Measurements from ENCODE around the gene SMIM28. TPM values are rescaled to one million over a fixed set of nuclear protein-coding genes. Genes with fewer than 3 reads are reported as not detected.
"Not testable (repeated sequence)": the region's sequence is repeated elsewhere in the genome, so short reads cannot be mapped to it uniquely, and the experiment has no call there.

Gene SMIM28
- total RNA-seq, 2 experiments from 2014 or later: not detected

GRCh38 chr6:138349891-138350290, 27.8 kb upstream of the SMIM28 start:
- H3K4me3 Mint-ChIP-seq: no peak overlapping the region
- peaks cover 8% of the 10 kb centered on the region for H3K27me3 Mint-ChIP-seq
- H3K27ac Mint-ChIP-seq: no peak overlapping the region
- peaks cover 2% of the 10 kb centered on the region for H3K4me1 Mint-ChIP-seq
- H3K36me3 Mint-ChIP-seq: no peaks in the 10 kb centered on the region
- H3K9me3 Mint-ChIP-seq: no peaks in the 10 kb centered on the region
- no peak for DNase-seq

DNA sequence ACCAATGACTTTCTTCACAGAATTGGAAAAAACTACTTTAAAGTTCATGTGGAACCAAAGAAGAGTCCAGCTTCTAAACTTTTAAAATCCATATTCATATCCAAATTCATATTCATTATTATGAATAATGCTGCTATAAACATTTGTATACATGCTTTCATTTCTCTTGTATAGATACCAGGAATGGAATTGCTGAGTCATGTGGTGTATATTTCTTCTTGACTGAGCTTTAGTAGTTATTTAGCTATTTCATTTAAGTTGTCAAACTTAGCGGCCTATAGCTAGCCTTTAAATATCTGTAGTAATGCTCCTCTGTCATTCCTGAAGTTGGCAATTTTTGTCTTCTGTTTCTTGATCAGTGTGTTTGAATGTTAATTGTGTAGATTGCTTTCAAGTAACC, 19.8 kb upstream of the SMIM28 start:
- H3K4me3 Mint-ChIP-seq: no peak overlapping the region
- no peak overlapping the region for H3K27ac Mint-ChIP-seq
- no peak for DNase-seq
- H3K4me1 Mint-ChIP-seq: no peaks in the 10 kb centered on the region
- peaks cover 3% of the 10 kb centered on the region for H3K27me3 Mint-ChIP-seq
- H3K36me3 Mint-ChIP-seq: no peaks in the 10 kb centered on the region
- no peaks in the 10 kb centered on the region for H3K9me3 Mint-ChIP-seq

- H3K27ac Mint-ChIP-seq, H3K9me3 Mint-ChIP-seq, DNase-seq, H3K4me3 Mint-ChIP-seq, H3K4me1 Mint-ChIP-seq, H3K36me3 Mint-ChIP-seq: not testable (repeated sequence)
- peaks cover 25% of the 10 kb centered on the region for H3K27me3 Mint-ChIP-seq
Observed at GRCh38 chr6:138368684-138369083, 9.0 kb upstream of the SMIM28 start.

- Mint-ChIP-seq H3K9me3 (peaks cover 4% of the 10 kb centered on the region), H3K4me3 (no peak overlapping the region), H3K4me1 (no peaks in the 10 kb centered on the region), H3K36me3 (no peaks in the 10 kb centered on the region), H3K27me3 (peaks cover 17% of the 10 kb centered on the region), H3K27ac (no peak overlapping the region)
- DNase-seq: no peak
Observed at GRCh38 chr6:138370631-138371451, 6.9 kb upstream of the SMIM28 start.

DNA sequence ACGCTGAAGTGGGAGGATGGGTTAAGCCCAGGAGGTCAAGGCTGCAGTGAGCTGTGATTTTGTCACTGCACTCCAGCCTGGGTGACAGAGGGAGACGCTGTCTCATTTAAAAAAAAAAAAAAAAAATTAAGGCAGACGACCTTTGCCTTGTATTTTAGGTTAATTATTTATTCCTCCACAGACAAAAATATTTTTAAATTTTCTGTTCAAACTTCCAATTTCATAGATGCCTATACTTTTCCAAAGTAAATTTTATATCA, 6.3 kb upstream of the SMIM28 start:
- Mint-ChIP-seq H3K36me3 (no peaks in the 10 kb centered on the region), H3K4me1 (no peaks in the 10 kb centered on the region), H3K9me3 (peaks cover 4% of the 10 kb centered on the region), H3K27me3 (peaks cover 14% of the 10 kb centered on the region), H3K4me3 (no peak overlapping the region), H3K27ac (no peak overlapping the region)
- no peak for DNase-seq

GRCh38 chr6:138371720-138372119, 6.0 kb upstream of the SMIM28 start:
- Mint-ChIP-seq H3K27ac (no peak overlapping the region), H3K9me3 (peaks cover 4% of the 10 kb centered on the region), H3K4me1 (no peaks in the 10 kb centered on the region), H3K4me3 (no peak overlapping the region), H3K36me3 (no peaks in the 10 kb centered on the region), H3K27me3 (peaks cover 13% of the 10 kb centered on the region)
- no peak for DNase-seq

- Mint-ChIP-seq H3K36me3 (no peaks in the 10 kb centered on the region), H3K9me3 (no peaks in the 10 kb centered on the region), H3K4me3 (no peak overlapping the region), H3K4me1 (no peaks in the 10 kb centered on the region), H3K27me3 (peaks cover 5% of the 10 kb centered on the region), H3K27ac (no peak overlapping the region)
- DNase-seq: no peak
Observed at GRCh38 chr6:138372711-138373463, 4.8 kb upstream of the SMIM28 start.

- Mint-ChIP-seq H3K36me3 (no peaks in the 10 kb centered on the region), H3K9me3 (no peaks in the 10 kb centered on the region), H3K4me3 (no peak overlapping the region), H3K4me1 (no peaks in the 10 kb centered on the region), H3K27me3 (no peaks in the 10 kb centered on the region), H3K27ac (no peak overlapping the region)
- DNase-seq: no peak
Observed at GRCh38 chr6:138374230-138374629, 3.5 kb upstream of the SMIM28 start.

DNA sequence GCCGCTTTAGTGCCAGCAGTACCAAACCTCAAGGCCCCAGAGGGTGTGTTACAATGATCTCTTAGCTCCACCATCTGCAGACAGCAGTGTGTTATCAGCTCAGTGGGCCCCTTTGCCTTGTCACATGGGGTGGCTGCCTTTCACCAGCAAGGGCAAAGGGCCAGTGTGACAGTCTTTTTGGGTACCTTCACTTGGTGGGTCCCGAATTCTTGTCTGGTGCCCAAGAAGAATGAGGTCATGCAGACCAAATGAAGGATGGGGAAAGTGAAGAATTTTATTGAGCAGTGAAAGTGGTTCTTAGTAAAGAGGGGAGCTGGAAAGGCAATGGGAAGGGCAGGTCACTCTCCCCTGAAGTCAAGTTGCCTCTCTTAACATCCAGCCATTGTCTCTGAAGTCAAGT, 2.9 kb upstream of the SMIM28 start:
- no peak overlapping the region for H3K27ac Mint-ChIP-seq

GRCh38 chr6:138377042-138377441, 663 bp upstream of the SMIM28 start:
- H3K9me3 Mint-ChIP-seq: no peaks in the 10 kb centered on the region
- H3K27ac Mint-ChIP-seq: no peak overlapping the region
- no peaks in the 10 kb centered on the region for H3K27me3 Mint-ChIP-seq
- H3K36me3 Mint-ChIP-seq: no peaks in the 10 kb centered on the region
- no peak overlapping the region for H3K4me3 Mint-ChIP-seq
- no peaks in the 10 kb centered on the region for H3K4me1 Mint-ChIP-seq
- no peak for DNase-seq

More for the DNA sequence above, 2.9 kb upstream of the SMIM28 start:
- Mint-ChIP-seq H3K27me3 (no peaks in the 10 kb centered on the region), H3K36me3 (no peaks in the 10 kb centered on the region), H3K9me3 (no peaks in the 10 kb centered on the region), H3K4me3 (no peak overlapping the region), H3K4me1 (no peaks in the 10 kb centered on the region)
- DNase-seq: no peak

GRCh38 chr6:138378463-138378862, 758 bp downstream of the SMIM28 start:
- H3K27me3 Mint-ChIP-seq: no peaks in the 10 kb centered on the region

GRCh38 chr6:138382498-138383265, 5.0 kb downstream of the SMIM28 start:
- no peak for DNase-seq
- H3K4me1 Mint-ChIP-seq: no peaks in the 10 kb centered on the region
- no peaks in the 10 kb centered on the region for H3K36me3 Mint-ChIP-seq
- H3K9me3 Mint-ChIP-seq: no peaks in the 10 kb centered on the region
- no peak overlapping the region for H3K4me3 Mint-ChIP-seq
- no peak overlapping the region for H3K27ac Mint-ChIP-seq
- no peaks in the 10 kb centered on the region for H3K27me3 Mint-ChIP-seq

More at GRCh38 chr6:138378463-138378862, 758 bp downstream of the SMIM28 start:
- H3K9me3 Mint-ChIP-seq: no peaks in the 10 kb centered on the region
- H3K27ac Mint-ChIP-seq: no peak overlapping the region
- no peak for DNase-seq
- no peak overlapping the region for H3K4me3 Mint-ChIP-seq
- H3K36me3 Mint-ChIP-seq: no peaks in the 10 kb centered on the region
- H3K4me1 Mint-ChIP-seq: no peaks in the 10 kb centered on the region

DNA sequence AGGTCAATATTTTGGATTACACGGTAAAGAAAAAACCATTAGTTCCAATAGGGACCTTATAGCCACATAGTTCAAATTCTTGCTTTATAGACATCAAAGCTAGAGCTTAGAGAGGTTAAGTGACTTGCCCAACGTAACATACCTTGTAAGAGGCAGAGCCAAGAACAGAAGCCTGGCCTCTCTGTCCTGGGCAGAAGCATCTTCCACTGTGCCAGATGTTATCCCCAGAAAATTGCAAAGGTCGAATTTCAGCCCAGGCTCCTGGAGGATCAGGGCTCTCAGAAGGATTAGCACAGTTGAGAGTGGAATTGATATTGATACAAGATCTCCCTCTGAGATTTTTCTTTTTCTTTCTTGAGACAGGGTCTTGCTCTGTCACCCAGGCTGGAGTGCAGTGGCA, 6.1 kb downstream of the SMIM28 start:
- Mint-ChIP-seq H3K36me3 (no peaks in the 10 kb centered on the region), H3K4me1 (no peaks in the 10 kb centered on the region), H3K27ac (no peak overlapping the region), H3K27me3 (peaks cover 2% of the 10 kb centered on the region), H3K4me3 (no peak overlapping the region), H3K9me3 (no peaks in the 10 kb centered on the region)
- DNase-seq: no peak

- Mint-ChIP-seq H3K9me3 (no peaks in the 10 kb centered on the region), H3K4me1 (no peaks in the 10 kb centered on the region), H3K4me3 (no peak overlapping the region), H3K27ac (no peak overlapping the region), H3K36me3 (no peaks in the 10 kb centered on the region), H3K27me3 (peaks cover 5% of the 10 kb centered on the region)
- DNase-seq: no peak
Observed at GRCh38 chr6:138386897-138387296, 9.2 kb downstream of the SMIM28 start.

GRCh38 chr6:138387577-138388368, 10.1 kb downstream of the SMIM28 start:
- Mint-ChIP-seq H3K9me3 (no peaks in the 10 kb centered on the region), H3K4me1 (no peaks in the 10 kb centered on the region)

More at GRCh38 chr6:138387577-138388368, 10.1 kb downstream of the SMIM28 start:
- H3K27me3 Mint-ChIP-seq: peaks cover 5% of the 10 kb centered on the region
- no peak for DNase-seq
- no peaks in the 10 kb centered on the region for H3K36me3 Mint-ChIP-seq
- H3K27ac Mint-ChIP-seq: no peak overlapping the region
- no peak overlapping the region for H3K4me3 Mint-ChIP-seq
